Activated B cell treated with CpG ODN at 0.5 μM for 24 hours (primary cell): ENCODE measurements around the gene ERGIC1. TPM values are rescaled to one million over a fixed set of nuclear protein-coding genes. Genes with fewer than 3 reads are reported as not detected.

Experiments used
- ATAC-seq: fragments of 200-7000 bp; cut with Tn5 transposase; one replicate; pipeline ENCODE4 v1.10.0; 2021; ENCODE audit warnings: low read depth, mild to moderate bottlenecking, moderate library complexity
- CTCF ChIA-PET: fragments of 350-600 bp; sonication (Branson Sonifier 250); formaldehyde crosslinking; loops from one replicate; lab custom pipeline; 2021; ENCODE audit warnings: antibody characterized with exemption; lab: Charles Lee
- POLR2A ChIA-PET: fragments of 350-600 bp; sonication (Branson Sonifier 250); formaldehyde crosslinking; loops from one replicate; lab custom pipeline; 2021; ENCODE audit warnings: antibody characterized with exemption; lab: Charles Lee
- DNase-seq: peaks from one replicate; pipeline ENCODE4 v3.0.0; 2022
- H3K27ac Mint-ChIP-seq: one replicate; pipeline ENCODE4 v1.8.0; 2020; ENCODE audit warnings: mixed read lengths
- H3K27me3 Mint-ChIP-seq: one replicate; pipeline ENCODE4 v1.8.0; 2021; ENCODE audit warnings: mixed read lengths
- H3K36me3 Mint-ChIP-seq: one replicate; pipeline ENCODE4 v1.8.0; 2021; ENCODE audit warnings: low read depth, mixed read lengths
- H3K4me1 Mint-ChIP-seq: one replicate; pipeline ENCODE4 v1.8.0; 2021; ENCODE audit warnings: mixed read lengths
- H3K4me3 Mint-ChIP-seq: one replicate; pipeline ENCODE4 v1.8.0; 2020; ENCODE audit warnings: mild to moderate bottlenecking, mixed read lengths
- H3K9me3 Mint-ChIP-seq: one replicate; pipeline ENCODE4 v1.8.0; 2020; ENCODE audit warnings: mixed read lengths
- intact Hi-C: fragments of 100-400 bp; cut with micrococcal nuclease; formaldehyde crosslinking; loops from one replicate; pipeline ENCODE4 v1.15.1; 2024
- total RNA-seq: library from RNA; stranded (reverse); gene quantifications from 2 replicates; pipeline ENCODE4 v1.2.3, GENCODE V29; 2022
- TF ChIP-seq, protein P1 (sequence below): fragments of 200-600 bp; IDR thresholded peaks from one replicate; pipeline ENCODE4 v1.8.0; 2022; ENCODE audit warnings: antibody characterized with exemption, mild to moderate bottlenecking

The ERGIC1 gene
- total RNA-seq, 1 donor from 2014 or later: 72.5 TPM

DNA sequence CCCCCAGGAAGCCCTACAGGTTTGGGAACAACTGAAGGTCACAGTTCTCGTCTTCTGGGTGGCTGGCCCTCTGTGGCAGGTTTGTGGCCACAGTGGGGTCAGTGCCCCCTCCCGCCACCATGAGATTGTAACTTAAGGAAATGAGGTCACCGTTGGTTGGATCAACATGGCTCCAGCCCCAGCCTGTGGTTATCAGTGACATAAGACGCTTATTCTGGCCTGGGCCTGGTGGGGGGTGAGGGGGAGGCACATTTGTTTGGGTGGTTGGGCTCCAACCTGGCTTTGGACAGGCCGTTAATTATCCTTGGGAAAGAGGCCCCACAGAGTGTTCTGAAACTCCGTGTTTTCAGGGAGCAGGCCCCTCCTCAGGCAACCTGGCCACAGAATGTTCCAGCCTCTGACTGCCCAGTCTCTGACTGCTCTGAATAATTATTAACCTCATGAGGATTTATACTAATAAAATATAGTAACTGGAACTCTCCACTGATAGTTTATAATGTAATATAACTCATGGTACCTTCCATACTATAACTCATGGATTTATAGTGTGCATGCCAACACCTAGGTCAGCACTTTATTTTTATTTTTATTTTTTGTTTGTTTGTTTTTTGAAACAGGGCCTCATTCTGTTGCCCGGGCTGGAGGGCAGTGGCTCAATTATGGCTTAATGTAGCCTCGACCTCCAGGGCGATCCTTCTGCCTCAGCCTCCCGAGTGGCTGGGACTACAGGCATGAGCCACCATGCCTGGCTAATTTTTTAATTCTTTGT, 67.1 kb downstream of the ERGIC1 start:
- POLR2A ChIA-PET: interaction anchor here (1.5 kb wide), 1 partner anchor 130 kb away, joined by 5 read pairs; the partner anchor contains the start of gene DUSP1
- ATAC-seq (no peak), DNase-seq (no peak)
- intact Hi-C loops: no loop called here
- H3K4me1 Mint-ChIP-seq: no peaks in the 10 kb centered on the region
- no peak overlapping the region for H3K27ac Mint-ChIP-seq
- H3K9me3 Mint-ChIP-seq: no peaks in the 10 kb centered on the region
- H3K4me3 Mint-ChIP-seq: no peak overlapping the region
- no peaks in the 10 kb centered on the region for H3K27me3 Mint-ChIP-seq
- peaks cover 75% of the 10 kb centered on the region for H3K36me3 Mint-ChIP-seq
- CTCF ChIA-PET: interaction anchor here (1.1 kb wide), 1 partner anchor 184 kb away, joined by 3 read pairs; no protein-coding TSS in a partner anchor
- TF ChIP-seq, protein P1, sequence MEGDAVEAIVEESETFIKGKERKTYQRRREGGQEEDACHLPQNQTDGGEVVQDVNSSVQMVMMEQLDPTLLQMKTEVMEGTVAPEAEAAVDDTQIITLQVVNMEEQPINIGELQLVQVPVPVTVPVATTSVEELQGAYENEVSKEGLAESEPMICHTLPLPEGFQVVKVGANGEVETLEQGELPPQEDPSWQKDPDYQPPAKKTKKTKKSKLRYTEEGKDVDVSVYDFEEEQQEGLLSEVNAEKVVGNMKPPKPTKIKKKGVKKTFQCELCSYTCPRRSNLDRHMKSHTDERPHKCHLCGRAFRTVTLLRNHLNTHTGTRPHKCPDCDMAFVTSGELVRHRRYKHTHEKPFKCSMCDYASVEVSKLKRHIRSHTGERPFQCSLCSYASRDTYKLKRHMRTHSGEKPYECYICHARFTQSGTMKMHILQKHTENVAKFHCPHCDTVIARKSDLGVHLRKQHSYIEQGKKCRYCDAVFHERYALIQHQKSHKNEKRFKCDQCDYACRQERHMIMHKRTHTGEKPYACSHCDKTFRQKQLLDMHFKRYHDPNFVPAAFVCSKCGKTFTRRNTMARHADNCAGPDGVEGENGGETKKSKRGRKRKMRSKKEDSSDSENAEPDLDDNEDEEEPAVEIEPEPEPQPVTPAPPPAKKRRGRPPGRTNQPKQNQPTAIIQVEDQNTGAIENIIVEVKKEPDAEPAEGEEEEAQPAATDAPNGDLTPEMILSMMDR: no peak

DNA sequence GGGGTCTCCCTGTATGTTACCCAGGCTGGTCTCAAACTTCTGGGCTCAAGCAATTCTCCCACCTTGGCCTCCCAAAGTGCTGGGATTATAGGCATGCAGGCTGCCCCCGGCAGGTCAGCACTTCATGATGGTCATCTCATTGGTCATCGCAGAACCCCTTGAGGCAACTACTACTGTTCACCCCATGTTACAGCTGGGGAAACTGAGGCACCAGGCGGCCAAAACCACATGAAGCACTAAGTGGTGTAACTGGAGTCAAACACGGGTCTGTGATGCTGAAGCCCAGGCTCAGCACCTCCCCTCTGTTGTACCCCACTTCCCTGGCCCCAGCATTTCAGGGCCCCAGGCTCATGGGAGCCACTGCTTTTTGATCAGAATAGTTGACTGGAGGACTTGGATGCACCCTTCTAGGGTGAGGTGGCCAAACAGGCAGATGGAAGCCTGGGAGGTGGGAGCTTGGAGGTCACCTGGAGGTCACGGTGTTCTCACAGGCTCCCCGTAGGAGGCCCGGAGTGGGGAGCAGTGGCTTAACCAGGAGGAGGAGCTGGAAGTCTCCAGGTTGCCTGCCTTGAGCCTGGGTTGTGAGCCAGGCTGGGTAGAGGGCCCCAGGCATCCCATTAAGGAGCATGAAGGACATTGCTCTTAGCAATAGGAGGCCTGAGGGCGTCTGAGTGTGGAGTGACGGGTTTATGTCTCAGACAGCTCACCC, 67.9 kb downstream of the ERGIC1 start:
- intact Hi-C loops: no loop called here
- ATAC-seq (no peak), DNase-seq (no peak)
- ChIA-PET POLR2A (no interaction called here), CTCF (interaction anchor here (1.1 to 1.3 kb wide), 2 partner anchors 185 to 187 kb away, joined by 3 to 6 read pairs; no protein-coding TSS in a partner anchor)
- Mint-ChIP-seq H3K4me3 (no peak overlapping the region), H3K27me3 (no peaks in the 10 kb centered on the region), H3K36me3 (peaks cover 72% of the 10 kb centered on the region), H3K9me3 (no peaks in the 10 kb centered on the region), H3K27ac (no peak overlapping the region), H3K4me1 (peaks cover 2% of the 10 kb centered on the region)
- TF ChIP-seq, protein P1: no peak

DNA sequence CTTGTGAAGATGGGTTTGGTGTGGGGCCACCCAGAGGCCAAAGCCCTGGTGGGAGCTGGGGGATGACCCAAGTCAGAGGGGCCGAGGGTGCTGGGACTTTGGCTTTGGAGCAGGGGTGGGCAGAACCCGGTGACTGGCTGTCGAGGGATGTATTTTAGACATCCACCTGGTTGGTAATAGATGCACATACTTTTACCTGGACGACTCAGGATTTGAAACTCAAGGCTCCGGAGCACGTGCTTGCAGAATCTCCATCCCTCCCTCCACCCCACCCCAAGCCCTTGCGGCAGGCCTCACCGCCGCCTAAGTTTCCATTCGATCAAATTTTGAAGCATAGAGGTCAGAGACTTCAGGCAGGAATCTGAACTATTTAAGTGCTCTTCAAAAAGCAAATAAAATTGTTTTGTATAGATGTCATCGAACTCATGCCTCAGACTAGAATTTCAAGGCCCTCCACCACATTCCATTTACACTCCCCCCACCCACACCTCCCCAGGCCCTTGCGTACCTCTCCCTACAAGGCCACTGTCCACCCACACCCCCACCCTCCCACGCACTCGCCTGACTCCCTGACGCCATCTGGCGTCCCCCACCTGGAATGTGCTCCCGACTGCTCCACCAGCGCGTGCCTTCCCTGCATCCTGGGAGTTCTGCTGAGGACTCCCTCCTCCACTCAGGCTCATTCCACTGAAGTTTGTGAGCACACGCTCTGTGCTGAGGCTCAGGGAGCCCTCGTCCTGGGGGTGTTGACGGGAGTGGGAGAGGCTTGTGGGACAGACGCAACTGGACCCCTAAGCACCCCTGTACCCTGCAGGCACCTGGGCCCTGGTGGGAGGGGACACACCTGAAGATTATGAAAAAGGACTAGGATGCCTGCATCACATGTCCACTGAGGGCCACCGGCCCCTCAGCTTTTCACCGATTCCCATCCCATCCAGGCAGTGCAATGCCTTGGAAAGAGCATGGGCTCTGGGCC, 68.7 kb downstream of the ERGIC1 start:
- DNase-seq: no peak
- CTCF ChIA-PET: interaction anchor here (1.3 kb wide), 1 partner anchor 188 kb away, joined by 6 read pairs; no protein-coding TSS in a partner anchor
- Mint-ChIP-seq H3K9me3 (no peaks in the 10 kb centered on the region), H3K27ac (no peak overlapping the region), H3K4me1 (peaks cover 3% of the 10 kb centered on the region), H3K36me3 (peaks cover 65% of the 10 kb centered on the region), H3K27me3 (no peaks in the 10 kb centered on the region), H3K4me3 (no peak overlapping the region)
- POLR2A ChIA-PET: no interaction called here
- intact Hi-C loops: no loop called here
- TF ChIP-seq, protein P1: no peak
- ATAC-seq: no peak

DNA sequence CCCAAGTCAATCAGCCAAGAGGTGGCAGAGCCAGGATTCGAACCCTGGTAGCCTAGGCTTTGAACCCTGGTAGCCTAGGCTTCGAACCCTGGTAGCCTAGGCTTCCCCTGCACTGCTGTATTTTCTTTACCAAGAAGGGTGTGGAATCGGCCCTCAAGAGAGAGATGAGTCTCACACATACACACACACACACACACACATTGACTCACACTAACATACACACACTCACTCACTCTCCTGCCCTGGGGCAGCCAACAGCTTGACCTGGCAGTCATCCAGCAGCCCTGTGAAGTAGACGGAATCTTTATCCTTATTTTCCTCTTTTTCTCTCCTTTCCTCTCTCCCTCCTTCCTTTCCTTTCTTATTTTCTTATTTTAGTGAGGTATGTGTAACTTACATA, 69.7 kb downstream of the ERGIC1 start:
- Mint-ChIP-seq H3K27me3 (no peaks in the 10 kb centered on the region), H3K9me3 (no peaks in the 10 kb centered on the region), H3K27ac (no peak overlapping the region), H3K36me3 (peaks cover 56% of the 10 kb centered on the region), H3K4me1 (peaks cover 3% of the 10 kb centered on the region), H3K4me3 (no peak overlapping the region)
- ChIA-PET CTCF (no interaction called here), POLR2A (no interaction called here)
- intact Hi-C loops: no loop called here
- ATAC-seq: no peak
- TF ChIP-seq, protein P1: no peak
- no peak for DNase-seq
